Type B pancreatic cell (in vitro differentiated cells): Measurements from ENCODE around the gene ZNF74. TPM values are rescaled to one million over a fixed set of nuclear protein-coding genes. Genes with fewer than 3 reads are reported as not detected.

Experiments
- DNase-seq: peaks from one replicate; pipeline ENCODE4 v3.0.0; 2021; ENCODE audit warnings: mixed read lengths; ENCODE audit not compliant: unreplicated experiment; ENCODE audit errors: extremely low spot score
- H3K27ac Mint-ChIP-seq: 2 replicates; pipeline ENCODE4 v1.8.0; 2021; ENCODE audit warnings: mild to moderate bottlenecking, mixed read lengths
- H3K27me3 Mint-ChIP-seq: 2 replicates; pipeline ENCODE4 v1.8.0; 2021; ENCODE audit warnings: mixed read lengths
- H3K36me3 Mint-ChIP-seq: 2 replicates; pipeline ENCODE4 v1.8.0; 2021; ENCODE audit warnings: mixed read lengths
- H3K4me1 Mint-ChIP-seq: one replicate; pipeline ENCODE4 v1.8.0; 2021; ENCODE audit warnings: mixed read lengths; ENCODE audit not compliant: unreplicated experiment
- H3K4me3 Mint-ChIP-seq: 2 replicates; pipeline ENCODE4 v1.8.0; 2021; ENCODE audit warnings: mild to moderate bottlenecking, mixed read lengths
- H3K9me3 Mint-ChIP-seq: 2 replicates; pipeline ENCODE4 v1.8.0; 2021; ENCODE audit warnings: mixed read lengths
- total RNA-seq: library from RNA; stranded (reverse); gene quantifications from 2 replicates; pipeline ENCODE4 v1.2.1, GENCODE V29; 2021; ENCODE audit warnings: low replicate concordance
- TF ChIP-seq, protein P1 (sequence below): fragments of 200-600 bp; sonication (generic); conservative IDR thresholded peaks from 2 replicates; pipeline ENCODE4 v1.5.0; 2021; ENCODE audit warnings: antibody characterized with exemption, mild to moderate bottlenecking

Gene ZNF74
- total RNA-seq, 1 donor from 2014 or later = 39.5 TPM

DNA sequence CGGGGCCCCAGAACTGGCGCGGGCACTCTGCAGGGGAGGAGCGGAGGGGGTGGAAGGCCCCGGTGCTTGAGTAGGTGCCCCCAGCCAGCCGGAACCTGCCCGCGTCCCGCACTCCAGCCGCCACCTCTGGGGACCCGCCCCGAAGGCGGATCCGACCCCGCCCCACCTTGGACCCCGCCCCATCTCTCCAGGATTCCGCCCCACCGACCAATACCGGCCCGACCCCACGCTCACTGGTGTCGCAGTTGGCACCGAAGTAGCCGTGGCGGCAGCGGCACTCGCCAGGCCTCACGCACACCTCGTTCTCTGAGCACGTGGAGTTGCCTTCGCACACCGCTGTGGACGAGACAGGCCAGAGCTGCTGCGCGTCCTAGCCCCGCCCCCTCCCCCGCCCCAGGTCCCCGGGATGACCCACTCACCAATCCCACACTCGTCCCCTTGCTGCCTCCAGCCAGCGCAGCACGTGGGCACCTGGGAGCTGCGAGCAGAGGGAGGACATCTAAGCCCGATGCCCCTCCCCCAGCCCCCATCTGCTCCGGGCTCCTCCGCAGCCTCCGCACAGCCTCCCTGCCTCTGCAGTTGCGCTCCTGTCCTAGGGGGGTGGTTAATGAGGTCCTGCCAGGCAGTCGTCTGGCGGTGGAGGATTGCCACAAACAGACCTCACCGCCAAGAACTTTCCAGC is 37.7 kb downstream of the ZNF74 start:
- Mint-ChIP-seq H3K4me3 (peak overlapping the region; percentile 22), H3K27me3 (peaks cover 44% of the 10 kb centered on the region), H3K27ac (no peak overlapping the region), H3K4me1 (peaks cover 24% of the 10 kb centered on the region), H3K9me3 (no peaks in the 10 kb centered on the region), H3K36me3 (peaks cover 24% of the 10 kb centered on the region)
- no peak for DNase-seq
- TF ChIP-seq, protein P1, sequence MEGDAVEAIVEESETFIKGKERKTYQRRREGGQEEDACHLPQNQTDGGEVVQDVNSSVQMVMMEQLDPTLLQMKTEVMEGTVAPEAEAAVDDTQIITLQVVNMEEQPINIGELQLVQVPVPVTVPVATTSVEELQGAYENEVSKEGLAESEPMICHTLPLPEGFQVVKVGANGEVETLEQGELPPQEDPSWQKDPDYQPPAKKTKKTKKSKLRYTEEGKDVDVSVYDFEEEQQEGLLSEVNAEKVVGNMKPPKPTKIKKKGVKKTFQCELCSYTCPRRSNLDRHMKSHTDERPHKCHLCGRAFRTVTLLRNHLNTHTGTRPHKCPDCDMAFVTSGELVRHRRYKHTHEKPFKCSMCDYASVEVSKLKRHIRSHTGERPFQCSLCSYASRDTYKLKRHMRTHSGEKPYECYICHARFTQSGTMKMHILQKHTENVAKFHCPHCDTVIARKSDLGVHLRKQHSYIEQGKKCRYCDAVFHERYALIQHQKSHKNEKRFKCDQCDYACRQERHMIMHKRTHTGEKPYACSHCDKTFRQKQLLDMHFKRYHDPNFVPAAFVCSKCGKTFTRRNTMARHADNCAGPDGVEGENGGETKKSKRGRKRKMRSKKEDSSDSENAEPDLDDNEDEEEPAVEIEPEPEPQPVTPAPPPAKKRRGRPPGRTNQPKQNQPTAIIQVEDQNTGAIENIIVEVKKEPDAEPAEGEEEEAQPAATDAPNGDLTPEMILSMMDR = no peak

GRCh38 chr22:20432244-20432686 is 38.3 kb downstream of the ZNF74 start:
- Mint-ChIP-seq H3K4me1 (peaks cover 24% of the 10 kb centered on the region), H3K4me3 (no peak overlapping the region), H3K27ac (no peak overlapping the region), H3K36me3 (peaks cover 20% of the 10 kb centered on the region), H3K27me3 (peaks cover 49% of the 10 kb centered on the region), H3K9me3 (no peaks in the 10 kb centered on the region)
- DNase-seq = no peak
- TF ChIP-seq, protein P1 = no peak

DNA sequence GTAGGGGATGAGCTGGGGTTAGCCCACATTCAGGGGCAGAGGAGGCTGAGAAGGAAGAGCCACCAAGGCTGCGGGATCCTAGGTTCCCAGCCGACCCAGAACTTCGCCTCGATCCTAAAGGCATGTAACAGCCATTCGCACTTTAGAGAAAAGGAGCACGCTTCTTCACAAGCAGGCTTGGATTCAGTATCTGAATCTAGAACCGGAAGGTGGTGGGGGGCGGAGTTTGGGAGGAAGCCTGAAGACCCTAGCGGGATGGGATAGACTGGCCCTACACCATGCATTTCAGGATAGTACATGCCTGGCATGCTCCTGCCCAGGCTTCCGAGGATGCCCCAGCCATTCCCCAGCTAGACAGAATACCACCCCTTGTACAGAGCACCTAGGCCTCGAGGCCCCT is 39.2 kb downstream of the ZNF74 start:
- Mint-ChIP-seq H3K4me1 (peaks cover 25% of the 10 kb centered on the region), H3K9me3 (no peaks in the 10 kb centered on the region), H3K27me3 (peaks cover 47% of the 10 kb centered on the region), H3K4me3 (no peak overlapping the region), H3K27ac (no peak overlapping the region), H3K36me3 (peaks cover 16% of the 10 kb centered on the region)
- DNase-seq = no peak
- TF ChIP-seq, protein P1 = no peak

GRCh38 chr22:20433686-20434241 is 39.8 kb downstream of the ZNF74 start:
- Mint-ChIP-seq H3K36me3 (peaks cover 16% of the 10 kb centered on the region), H3K27ac (no peak overlapping the region), H3K27me3 (peaks cover 50% of the 10 kb centered on the region), H3K9me3 (no peaks in the 10 kb centered on the region), H3K4me3 (peak overlapping the region; percentile 85), H3K4me1 (peaks cover 28% of the 10 kb centered on the region)
- TF ChIP-seq, protein P1 = no peak
- no peak for DNase-seq

GRCh38 chr22:20434264-20434751 is 40.4 kb downstream of the ZNF74 start:
- TF ChIP-seq, protein P1 = no peak
- peaks cover 47% of the 10 kb centered on the region for H3K27me3 Mint-ChIP-seq
- no peaks in the 10 kb centered on the region for H3K9me3 Mint-ChIP-seq
- DNase-seq = no peak
- peaks cover 12% of the 10 kb centered on the region for H3K36me3 Mint-ChIP-seq
- peaks cover 25% of the 10 kb centered on the region for H3K4me1 Mint-ChIP-seq
- peak overlapping the region; percentile 85 for H3K4me3 Mint-ChIP-seq
- no peak overlapping the region for H3K27ac Mint-ChIP-seq
